GM23338 (cell line): ENCODE data around the gene GABRR2. TPM values are rescaled to one million over a fixed set of nuclear protein-coding genes. Genes with fewer than 3 reads are reported as not detected.

Experiments used
- ATAC-seq: fragments of 200-7000 bp; cut with Tn5 transposase; 3 replicates; pipeline ENCODE4 v1.9.1; 2020
- DNase-seq: peaks from one replicate; pipeline ENCODE4 v3.0.0-alpha.2; 2015; ENCODE audit warnings: low spot score
- H2AFZ ChIP-seq: fragments of 200-600 bp; sonication (generic); 2 replicates; pipeline ENCODE4 v1.8.0; 2016; ENCODE audit warnings: antibody characterized with exemption, mild to moderate bottlenecking, moderate library complexity
- H3F3A ChIP-seq: fragments of 200-600 bp; sonication (generic); replicated peaks from 2 replicates; pipeline ENCODE4 v1.8.0; 2017; ENCODE audit warnings: antibody characterized with exemption, mixed run types, low read depth
- H3K27ac ChIP-seq: fragments of 200-600 bp; sonication (generic); 2 replicates; pipeline ENCODE4 v1.6.1; 2016; ENCODE audit warnings: low read depth
- H3K27me3 ChIP-seq: fragments of 200-600 bp; sonication (generic); 2 replicates; pipeline ENCODE4 v1.8.0; 2016; ENCODE audit warnings: mild to moderate bottlenecking, mixed run types, moderate library complexity; ENCODE audit not compliant: insufficient read depth
- H3K36me3 ChIP-seq: fragments of 200-600 bp; sonication (generic); 2 replicates; pipeline ENCODE4 v1.8.0; 2016; ENCODE audit warnings: mild to moderate bottlenecking; ENCODE audit not compliant: insufficient read depth
- H3K4me1 ChIP-seq: fragments of 200-600 bp; sonication (generic); 2 replicates; pipeline ENCODE4 v1.8.0; 2016; ENCODE audit warnings: mild to moderate bottlenecking, moderate library complexity; ENCODE audit not compliant: insufficient read depth
- H3K4me2 ChIP-seq: fragments of 200-600 bp; sonication (generic); 2 replicates; pipeline ENCODE4 v1.7.1; 2017; ENCODE audit warnings: mixed run types
- H3K4me3 ChIP-seq: fragments of 200-600 bp; sonication (generic); 2 replicates; pipeline ENCODE4 v1.6.1; 2016; ENCODE audit warnings: mixed run types
- H3K79me2 ChIP-seq: fragments of 200-600 bp; sonication (generic); replicated peaks from 2 replicates; pipeline ENCODE4 v1.8.0; 2017; ENCODE audit warnings: mild to moderate bottlenecking; ENCODE audit not compliant: insufficient read depth
- H3K9me2 ChIP-seq: fragments of 200-600 bp; sonication (generic); 2 replicates; pipeline ENCODE4 v1.8.0; 2017; ENCODE audit not compliant: insufficient read depth
- H4K20me1 ChIP-seq: fragments of 200-600 bp; sonication (generic); replicated peaks from 2 replicates; pipeline ENCODE4 v1.8.0; 2017; ENCODE audit warnings: mild to moderate bottlenecking; ENCODE audit not compliant: insufficient read depth
- H3K27ac Mint-ChIP-seq: 2 replicates; pipeline ENCODE4 v1.8.0; 2020; ENCODE audit warnings: inconsistent platforms, mild to moderate bottlenecking, moderate library complexity, mixed read lengths
- H3K27me3 Mint-ChIP-seq: 3 replicates; pipeline ENCODE4 v1.8.0; 2022; ENCODE audit warnings: low read depth, mild to moderate bottlenecking, moderate library complexity, mixed read lengths, inconsistent platforms; ENCODE audit not compliant: insufficient read depth, poor library complexity
- H3K36me3 Mint-ChIP-seq: 3 replicates; pipeline ENCODE4 v1.8.0; 2021; ENCODE audit warnings: low read depth, mild to moderate bottlenecking, inconsistent platforms, moderate library complexity, mixed read lengths
- H3K4me1 Mint-ChIP-seq: 3 replicates; pipeline ENCODE4 v1.8.0; 2020; ENCODE audit warnings: mild to moderate bottlenecking, inconsistent platforms, mixed read lengths
- H3K4me3 Mint-ChIP-seq: 3 replicates; pipeline ENCODE4 v1.8.0; 2021; ENCODE audit warnings: moderate library complexity, mild to moderate bottlenecking, inconsistent platforms, mixed read lengths
- H3K9me3 Mint-ChIP-seq: 3 replicates; pipeline ENCODE4 v1.8.0; 2020; ENCODE audit warnings: moderate library complexity, mild to moderate bottlenecking, inconsistent platforms, mixed read lengths
- ETS1 ChIP-seq: IDR thresholded peaks from 2 replicates; pipeline ENCODE4 v1.6.1; 2016; ENCODE audit warnings: antibody characterized with exemption
- EZH2 ChIP-seq: fragments of 200-600 bp; sonication (generic); IDR thresholded peaks from one replicate; pipeline ENCODE4 v1.8.0; 2017; ENCODE audit warnings: antibody characterized with exemption, mild to moderate bottlenecking, low read depth; ENCODE audit not compliant: unreplicated experiment
- EZH2phosphoT487 ChIP-seq: fragments of 200-600 bp; sonication (generic); IDR thresholded peaks from one replicate; pipeline ENCODE4 v1.8.1; 2018; ENCODE audit warnings: antibody characterized with exemption; ENCODE audit not compliant: unreplicated experiment
- JUNB ChIP-seq: IDR thresholded peaks from one replicate; pipeline ENCODE4 v1.6.1; 2016; ENCODE audit warnings: antibody characterized with exemption; ENCODE audit not compliant: unreplicated experiment
- POLR2AphosphoS5 ChIP-seq: IDR thresholded peaks from 2 replicates; pipeline ENCODE4 v1.6.1; 2016; ENCODE audit warnings: antibody characterized with exemption, low read depth
- REST ChIP-seq: IDR thresholded peaks from one replicate; pipeline ENCODE4 v1.6.1; 2018; ENCODE audit warnings: antibody characterized with exemption; ENCODE audit not compliant: unreplicated experiment
- STAT1 ChIP-seq: IDR thresholded peaks from one replicate; pipeline ENCODE4 v1.6.1; 2016; ENCODE audit warnings: antibody characterized with exemption; ENCODE audit not compliant: unreplicated experiment
- ZNF114 ChIP-seq: fragments of 250-450 bp; sonication (Bioruptor Pico); IDR thresholded peaks from 2 replicates; pipeline ENCODE4 v1.5.0; 2020; ENCODE audit warnings: mild to moderate bottlenecking, moderate library complexity
- ZNF331 ChIP-seq: fragments of 250-450 bp; sonication (Bioruptor Pico); IDR thresholded peaks from 2 replicates; pipeline ENCODE4 v1.5.0; 2020; ENCODE audit warnings: low read depth, mild to moderate bottlenecking, moderate library complexity
- polyA plus RNA-seq: library from polyadenylated mRNA; unstranded; fragments of >200 nt; fragmentation: Nextera tagmentation; extraction: Ambion mirVana; gene quantifications from 2 replicates; pipeline ENCODE4 v1.2.1, GENCODE V29; 2016
- total RNA-seq: library from RNA; depleted of rRNA; stranded (reverse); fragments of >200 nt; shearing (Covaris generic); gene quantifications from 2 replicates; pipeline ENCODE4 v1.2.3, GENCODE V29; 2014
- TF ChIP-seq, protein P1 (sequence below), 2 experiments: fragments of 200-600 bp in 1 of 2; sonication (generic) in 1 of 2; conservative IDR thresholded peaks; 2 replicates each; pipeline versions ENCODE4 v1.5.1 to v1.6.1; 2016 to 2017; ENCODE audit warnings: antibody characterized with exemption in 2 of 2, low read depth in 2 of 2, mild to moderate bottlenecking in 2 of 2, moderate library complexity in 1 of 2
- TF ChIP-seq, protein P2 (sequence below): fragments of 250-450 bp; sonication (Bioruptor Pico); IDR thresholded peaks from 2 replicates; pipeline ENCODE4 v1.5.0; 2020; ENCODE audit warnings: mild to moderate bottlenecking, moderate library complexity

GABRR2 gene
- total and polyA plus RNA-seq, 2 experiments from 2014 or later = not detected

- H3K4me1 Mint-ChIP-seq = peaks cover 17% of the 10 kb centered on the region
- no peak for TF ChIP-seq REST
- no peak for TF ChIP-seq EZH2phosphoT487
- TF ChIP-seq STAT1 = no peak
- no peak for TF ChIP-seq ZNF114 (CRISPR knock-in tag)
- TF ChIP-seq JUNB = no peak
- TF ChIP-seq, protein P1, sequence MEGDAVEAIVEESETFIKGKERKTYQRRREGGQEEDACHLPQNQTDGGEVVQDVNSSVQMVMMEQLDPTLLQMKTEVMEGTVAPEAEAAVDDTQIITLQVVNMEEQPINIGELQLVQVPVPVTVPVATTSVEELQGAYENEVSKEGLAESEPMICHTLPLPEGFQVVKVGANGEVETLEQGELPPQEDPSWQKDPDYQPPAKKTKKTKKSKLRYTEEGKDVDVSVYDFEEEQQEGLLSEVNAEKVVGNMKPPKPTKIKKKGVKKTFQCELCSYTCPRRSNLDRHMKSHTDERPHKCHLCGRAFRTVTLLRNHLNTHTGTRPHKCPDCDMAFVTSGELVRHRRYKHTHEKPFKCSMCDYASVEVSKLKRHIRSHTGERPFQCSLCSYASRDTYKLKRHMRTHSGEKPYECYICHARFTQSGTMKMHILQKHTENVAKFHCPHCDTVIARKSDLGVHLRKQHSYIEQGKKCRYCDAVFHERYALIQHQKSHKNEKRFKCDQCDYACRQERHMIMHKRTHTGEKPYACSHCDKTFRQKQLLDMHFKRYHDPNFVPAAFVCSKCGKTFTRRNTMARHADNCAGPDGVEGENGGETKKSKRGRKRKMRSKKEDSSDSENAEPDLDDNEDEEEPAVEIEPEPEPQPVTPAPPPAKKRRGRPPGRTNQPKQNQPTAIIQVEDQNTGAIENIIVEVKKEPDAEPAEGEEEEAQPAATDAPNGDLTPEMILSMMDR (conservative IDR thresholded peaks at IDR 0.05; ENCODE audit: low read depth in 2 of 2) = no peak
- no peak for TF ChIP-seq EZH2
- no peak for TF ChIP-seq ZNF331 (CRISPR knock-in tag)
- TF ChIP-seq, protein P2, sequence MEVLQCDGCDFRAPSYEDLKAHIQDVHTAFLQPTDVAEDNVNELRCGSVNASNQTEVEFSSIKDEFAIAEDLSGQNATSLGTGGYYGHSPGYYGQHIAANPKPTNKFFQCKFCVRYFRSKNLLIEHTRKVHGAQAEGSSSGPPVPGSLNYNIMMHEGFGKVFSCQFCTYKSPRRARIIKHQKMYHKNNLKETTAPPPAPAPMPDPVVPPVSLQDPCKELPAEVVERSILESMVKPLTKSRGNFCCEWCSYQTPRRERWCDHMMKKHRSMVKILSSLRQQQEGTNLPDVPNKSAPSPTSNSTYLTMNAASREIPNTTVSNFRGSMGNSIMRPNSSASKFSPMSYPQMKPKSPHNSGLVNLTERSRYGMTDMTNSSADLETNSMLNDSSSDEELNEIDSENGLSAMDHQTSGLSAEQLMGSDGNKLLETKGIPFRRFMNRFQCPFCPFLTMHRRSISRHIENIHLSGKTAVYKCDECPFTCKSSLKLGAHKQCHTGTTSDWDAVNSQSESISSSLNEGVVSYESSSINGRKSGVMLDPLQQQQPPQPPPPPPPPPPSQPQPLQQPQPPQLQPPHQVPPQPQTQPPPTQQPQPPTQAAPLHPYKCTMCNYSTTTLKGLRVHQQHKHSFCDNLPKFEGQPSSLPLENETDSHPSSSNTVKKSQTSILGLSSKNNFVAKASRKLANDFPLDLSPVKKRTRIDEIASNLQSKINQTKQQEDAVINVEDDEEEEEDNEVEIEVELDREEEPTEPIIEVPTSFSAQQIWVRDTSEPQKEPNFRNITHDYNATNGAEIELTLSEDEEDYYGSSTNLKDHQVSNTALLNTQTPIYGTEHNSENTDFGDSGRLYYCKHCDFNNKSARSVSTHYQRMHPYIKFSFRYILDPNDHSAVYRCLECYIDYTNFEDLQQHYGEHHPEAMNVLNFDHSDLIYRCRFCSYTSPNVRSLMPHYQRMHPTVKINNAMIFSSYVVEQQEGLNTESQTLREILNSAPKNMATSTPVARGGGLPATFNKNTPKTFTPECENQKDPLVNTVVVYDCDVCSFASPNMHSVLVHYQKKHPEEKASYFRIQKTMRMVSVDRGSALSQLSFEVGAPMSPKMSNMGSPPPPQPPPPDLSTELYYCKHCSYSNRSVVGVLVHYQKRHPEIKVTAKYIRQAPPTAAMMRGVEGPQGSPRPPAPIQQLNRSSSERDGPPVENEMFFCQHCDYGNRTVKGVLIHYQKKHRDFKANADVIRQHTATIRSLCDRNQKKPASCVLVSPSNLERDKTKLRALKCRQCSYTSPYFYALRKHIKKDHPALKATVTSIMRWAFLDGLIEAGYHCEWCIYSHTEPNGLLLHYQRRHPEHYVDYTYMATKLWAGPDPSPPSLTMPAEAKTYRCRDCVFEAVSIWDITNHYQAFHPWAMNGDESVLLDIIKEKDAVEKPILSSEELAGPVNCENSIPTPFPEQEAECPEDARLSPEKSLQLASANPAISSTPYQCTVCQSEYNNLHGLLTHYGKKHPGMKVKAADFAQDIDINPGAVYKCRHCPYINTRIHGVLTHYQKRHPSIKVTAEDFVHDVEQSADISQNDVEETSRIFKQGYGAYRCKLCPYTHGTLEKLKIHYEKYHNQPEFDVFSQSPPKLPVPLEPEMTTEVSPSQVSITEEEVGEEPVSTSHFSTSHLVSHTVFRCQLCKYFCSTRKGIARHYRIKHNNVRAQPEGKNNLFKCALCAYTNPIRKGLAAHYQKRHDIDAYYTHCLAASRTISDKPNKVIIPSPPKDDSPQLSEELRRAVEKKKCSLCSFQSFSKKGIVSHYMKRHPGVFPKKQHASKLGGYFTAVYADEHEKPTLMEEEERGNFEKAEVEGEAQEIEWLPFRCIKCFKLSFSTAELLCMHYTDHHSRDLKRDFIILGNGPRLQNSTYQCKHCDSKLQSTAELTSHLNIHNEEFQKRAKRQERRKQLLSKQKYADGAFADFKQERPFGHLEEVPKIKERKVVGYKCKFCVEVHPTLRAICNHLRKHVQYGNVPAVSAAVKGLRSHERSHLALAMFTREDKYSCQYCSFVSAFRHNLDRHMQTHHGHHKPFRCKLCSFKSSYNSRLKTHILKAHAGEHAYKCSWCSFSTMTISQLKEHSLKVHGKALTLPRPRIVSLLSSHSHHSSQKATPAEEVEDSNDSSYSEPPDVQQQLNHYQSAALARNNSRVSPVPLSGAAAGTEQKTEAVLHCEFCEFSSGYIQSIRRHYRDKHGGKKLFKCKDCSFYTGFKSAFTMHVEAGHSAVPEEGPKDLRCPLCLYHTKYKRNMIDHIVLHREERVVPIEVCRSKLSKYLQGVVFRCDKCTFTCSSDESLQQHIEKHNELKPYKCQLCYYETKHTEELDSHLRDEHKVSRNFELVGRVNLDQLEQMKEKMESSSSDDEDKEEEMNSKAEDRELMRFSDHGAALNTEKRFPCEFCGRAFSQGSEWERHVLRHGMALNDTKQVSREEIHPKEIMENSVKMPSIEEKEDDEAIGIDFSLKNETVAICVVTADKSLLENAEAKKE (CRISPR knock-in tag) = no peak
- TF ChIP-seq POLR2AphosphoS5 = no peak
- no peak for TF ChIP-seq ETS1
- Histone ChIP-seq H4K20me1 (no peaks in the 10 kb centered on the region), H3K4me3 (no peak overlapping the region), H2AFZ (no peak overlapping the region), H3K36me3 (peaks cover 5% of the 10 kb centered on the region; the same call in 1 of the 2 replicates), H3K79me2 (no peaks in the 10 kb centered on the region), H3K4me1 (no peaks in the 10 kb centered on the region), H3K27me3 (no peaks in the 10 kb centered on the region), H3F3A (no peaks in the 10 kb centered on the region), H3K9me2 (no peaks in the 10 kb centered on the region), H3K4me2 (no peak overlapping the region), H3K27ac (no peak overlapping the region)
- peaks cover 27% of the 10 kb centered on the region for H3K36me3 Mint-ChIP-seq
- no peak for DNase-seq
- ATAC-seq = no peak
- H3K9me3 Mint-ChIP-seq = peaks cover 32% of the 10 kb centered on the region
- H3K4me3 Mint-ChIP-seq = no peak overlapping the region
- peaks cover 2% of the 10 kb centered on the region for H3K27me3 Mint-ChIP-seq
- no peak overlapping the region for H3K27ac Mint-ChIP-seq
These were observed 6.3 kb upstream of the GABRR2 start for GRCh38 chr6:89321131-89321970.
